Activated CD8-positive, alpha-beta memory T cell treated with anti-CD3 and anti-CD28 coated beads, Interleukin-2, amount 50 U/mL, for 1 hour (primary cell): ENCODE measurements around the gene ZNF391.
"Not testable (repeated sequence)": the region's sequence is repeated elsewhere in the genome, so short reads cannot be mapped to it uniquely, and the experiment has no call there.

Experiments
- DNase-seq: peaks from one replicate; pipeline ENCODE4 v3.0.0-alpha.2; 2020; ENCODE audit errors: extremely low read depth

ZNF391 gene

GRCh38 chr6:27422651-27423332 is 34.2 kb downstream of the ZNF391 start:
- no peak for DNase-seq

DNA sequence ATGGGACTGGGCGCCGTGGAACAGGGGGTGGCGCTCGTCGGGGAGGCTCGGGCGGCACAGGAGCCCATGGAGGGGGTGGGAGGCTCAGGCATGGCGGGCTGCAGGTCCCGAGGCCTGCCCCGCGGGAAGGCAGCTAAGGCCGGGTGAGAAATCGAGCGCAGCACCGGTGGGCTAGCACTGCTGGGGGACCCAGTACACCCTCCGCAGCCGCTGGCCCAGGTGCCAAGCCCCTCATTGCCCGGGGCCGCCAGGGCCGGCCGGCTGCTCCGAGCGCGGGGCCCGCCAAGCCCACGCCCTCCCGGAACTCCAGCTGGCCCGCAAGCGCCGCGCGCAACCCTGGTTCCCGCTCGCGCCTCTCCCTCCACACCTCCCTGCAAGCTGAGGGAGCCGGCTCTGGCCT is 36.3 kb downstream of the ZNF391 start:
- not testable (repeated sequence) for DNase-seq

GRCh38 chr6:27426045-27426620 is 37.6 kb downstream of the ZNF391 start:
- DNase-seq: no peak

DNA sequence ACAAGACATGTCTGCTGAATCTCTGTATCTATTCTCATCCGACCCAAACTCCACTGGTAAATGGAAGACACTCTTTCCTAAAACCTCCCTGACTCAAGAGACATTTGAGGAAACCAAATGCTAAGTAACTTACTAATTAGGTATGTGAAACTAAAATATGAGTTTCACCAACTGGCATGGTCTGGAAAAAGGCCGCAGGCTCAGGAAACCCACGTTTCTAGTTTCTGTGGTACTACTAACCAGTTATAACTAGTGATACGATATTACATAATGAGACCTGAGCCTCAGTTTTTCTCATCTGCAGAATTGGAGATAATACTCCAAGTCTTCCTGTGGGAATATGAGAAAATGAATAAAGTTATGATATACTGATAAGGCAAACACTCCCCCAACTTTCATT is 39.9 kb downstream of the ZNF391 start:
- no peak for DNase-seq

DNA sequence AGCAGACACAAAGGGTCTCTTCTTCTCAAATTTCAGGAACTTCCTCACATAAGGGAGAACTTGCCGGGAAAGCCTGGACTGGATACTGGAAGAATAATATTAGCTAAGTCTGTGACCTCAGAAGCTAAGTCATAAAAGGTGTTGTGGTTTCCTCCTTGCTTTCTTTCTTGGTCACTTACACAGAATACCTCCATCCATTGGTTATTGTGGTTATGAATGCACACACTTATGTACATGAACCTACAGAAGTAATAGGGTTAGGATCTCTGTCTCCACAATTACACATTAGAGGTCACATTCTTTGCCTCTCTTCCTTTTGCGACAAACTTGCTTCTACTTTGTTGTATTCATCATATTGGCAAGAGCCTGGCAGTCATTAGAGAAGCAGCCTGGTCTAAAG is 40.4 kb downstream of the ZNF391 start:
- no peak for DNase-seq

DNA sequence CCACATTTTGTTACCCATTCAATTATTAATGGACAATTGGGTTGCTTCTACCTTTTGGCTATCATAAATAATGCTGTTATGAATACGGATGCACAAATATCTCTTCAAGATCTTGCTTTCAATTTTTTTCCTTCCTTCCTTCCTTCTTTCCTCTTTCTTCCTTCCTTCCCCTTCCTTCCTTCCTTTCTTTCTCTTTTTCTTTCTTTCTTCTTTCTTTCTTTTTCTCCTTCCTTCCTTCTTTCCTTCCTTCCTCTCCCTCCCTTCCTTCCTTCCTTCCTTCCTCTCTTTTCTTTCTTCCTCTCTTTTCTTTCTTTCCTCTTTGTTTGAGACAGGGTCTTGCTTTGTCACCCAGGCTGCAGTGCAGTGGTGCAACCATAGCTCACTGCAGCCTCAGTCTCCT is 45.2 kb downstream of the ZNF391 start:
- no peak for DNase-seq

- DNase-seq: no peak
Measured at GRCh38 chr6:27439371-27439770, 50.8 kb downstream of the ZNF391 start.

GRCh38 chr6:27441001-27441400 is 52.4 kb downstream of the ZNF391 start:
- DNase-seq: no peak

GRCh38 chr6:27442932-27443331 is 54.4 kb downstream of the ZNF391 start:
- DNase-seq: no peak

GRCh38 chr6:27448456-27448855 is 59.9 kb downstream of the ZNF391 start:
- DNase-seq: no peak

DNA sequence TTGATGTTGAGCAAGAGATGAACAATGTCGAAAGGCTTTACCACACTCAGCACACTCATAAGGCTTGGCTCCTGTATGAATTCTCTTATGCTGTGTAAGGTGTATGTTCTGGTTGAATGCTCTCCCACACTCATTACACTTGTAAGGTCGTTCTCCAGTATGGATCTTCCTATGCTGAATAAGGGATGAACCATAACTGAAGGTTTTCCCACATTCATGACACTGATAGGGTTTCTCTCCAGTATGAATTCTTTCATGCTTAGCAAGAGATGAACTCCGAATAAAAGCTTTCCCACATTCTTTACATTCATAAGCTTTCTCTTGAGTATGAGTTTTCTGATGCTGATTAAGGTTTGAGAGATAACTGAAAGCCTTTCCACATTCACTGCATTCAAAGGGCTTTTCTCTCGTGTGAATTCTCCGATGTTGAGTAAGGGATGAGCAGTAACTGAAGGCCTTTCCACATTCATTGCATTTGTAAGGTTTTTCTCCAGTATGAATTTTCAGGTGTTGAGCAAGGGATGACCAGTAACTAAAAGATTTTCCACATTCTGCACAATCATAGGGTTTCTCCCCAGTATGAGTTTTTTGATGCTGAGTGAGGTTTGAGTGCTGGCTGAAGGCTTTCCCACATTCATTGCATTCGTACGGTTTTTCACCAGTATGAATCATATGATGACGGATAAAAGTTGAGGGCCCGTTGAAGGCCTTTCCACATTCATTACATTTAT is 63.3 kb downstream of the ZNF391 start:
- DNase-seq: no peak

GRCh38 chr6:27452496-27452897 is 63.9 kb downstream of the ZNF391 start:
- no peak for DNase-seq
